ENCODE measurements around the gene BRIX1.
A peak's percentile ranks its signal among the peaks of the same experiment; 100 is the strongest.
"Not testable (repeated sequence)": the region's sequence is repeated elsewhere in the genome, so short reads cannot be mapped to it uniquely, and the experiment has no call there.

Gene BRIX1

DNA sequence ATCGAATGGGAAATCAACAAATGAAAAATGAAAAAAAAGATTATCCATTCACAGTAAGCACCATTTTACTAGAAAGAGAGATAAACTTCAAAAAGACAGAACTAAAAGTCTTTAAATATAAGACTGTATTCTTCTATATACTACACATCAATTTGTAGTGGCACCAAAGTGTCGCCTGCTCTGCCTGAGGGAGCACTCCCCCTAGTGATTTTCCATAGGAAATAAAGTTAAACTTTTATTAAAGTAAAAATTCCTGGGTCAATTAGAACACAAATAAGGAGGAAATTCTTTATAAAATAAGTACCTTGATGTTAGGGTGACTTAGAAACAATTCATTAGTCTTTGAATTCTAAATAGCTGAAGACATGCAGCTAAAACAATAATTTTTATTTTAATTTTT, 9.9 kb upstream of the BRIX1 start:
- H3K4me3 ChIP-seq (ENCODE audit: low read depth, low read length) = no peak overlapping the region
- no peak for DNase-seq (ENCODE audit: low read depth)

DNA sequence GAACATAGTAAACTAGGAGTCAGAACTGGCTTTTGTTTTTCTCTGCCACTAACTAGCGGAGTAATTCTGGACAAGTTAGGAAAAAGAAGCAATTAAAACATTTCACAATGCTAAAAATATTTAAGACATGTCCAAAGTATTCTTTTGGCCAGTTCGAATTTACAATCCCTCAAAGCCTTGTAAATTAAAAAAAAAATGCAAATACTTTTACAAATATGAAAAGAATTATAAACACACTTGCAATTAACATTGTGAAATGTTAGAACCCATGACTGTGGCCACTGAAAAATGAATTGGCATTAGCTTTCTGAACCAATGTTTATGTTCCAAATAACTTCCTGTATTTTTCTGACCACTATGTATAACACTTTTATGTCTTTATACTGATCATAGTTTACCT, 2.4 kb upstream of the BRIX1 start:
- DNase-seq (ENCODE audit: low read depth) = no peak
- H3K4me3 ChIP-seq (ENCODE audit: low read depth, low read length) = no peak overlapping the region

- DNase-seq (ENCODE audit: low read depth) = no peak
- H3K4me3 ChIP-seq (ENCODE audit: low read depth, low read length) = peak overlapping the region; percentile 100
Measured at GRCh38 chr5:34914671-34915138, 806 bp upstream of the BRIX1 start.

DNA sequence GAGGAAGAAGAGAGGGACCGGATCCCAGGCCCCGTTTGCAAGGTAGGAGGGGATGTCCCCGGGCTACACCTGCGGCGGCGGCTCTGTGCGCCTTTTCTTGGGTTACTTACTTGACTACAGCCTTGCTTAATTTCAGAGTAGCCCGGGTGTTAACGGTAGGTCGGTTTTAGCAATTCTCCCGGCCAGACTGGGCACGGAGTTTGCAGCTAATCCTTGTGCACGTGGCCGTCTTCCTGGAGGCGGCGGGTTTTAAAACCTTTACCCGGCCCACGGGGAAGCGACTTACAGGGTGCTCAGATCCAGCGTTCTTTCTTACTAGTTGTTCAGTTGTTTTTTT, 313 bp downstream of the BRIX1 start:
- DNase-seq (ENCODE audit: low read depth) = no peak
- H3K4me3 ChIP-seq (ENCODE audit: low read depth, low read length) = peak overlapping the region; percentile 100

GRCh38 chr5:34916518-34916917, 1.0 kb downstream of the BRIX1 start:
- no peak for DNase-seq (ENCODE audit: low read depth)
- peak overlapping the region; percentile 100 for H3K4me3 ChIP-seq (ENCODE audit: low read depth, low read length)

DNA sequence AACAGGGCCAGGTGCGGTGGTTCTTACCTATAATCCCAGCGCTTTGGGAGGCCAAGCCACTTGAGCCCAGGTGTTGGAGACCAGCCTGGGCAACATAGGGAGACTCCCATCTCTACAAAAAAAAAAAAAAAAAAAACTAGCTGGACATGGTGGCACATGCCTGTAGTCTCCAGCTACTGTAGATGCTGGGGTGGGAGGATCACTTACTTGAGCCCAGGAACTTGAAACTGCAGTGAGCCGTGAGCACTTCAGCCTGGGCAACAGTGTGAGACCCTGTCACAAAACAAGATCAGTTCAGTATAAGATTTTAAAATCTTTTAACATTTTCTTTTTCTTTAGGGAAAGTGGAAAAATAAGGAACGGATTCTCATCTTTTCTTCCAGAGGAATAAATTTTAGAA, 2.5 kb downstream of the BRIX1 start:
- no peak overlapping the region for H3K4me3 ChIP-seq (ENCODE audit: low read depth, low read length)
- no peak for DNase-seq (ENCODE audit: low read depth)

- no peak for DNase-seq (ENCODE audit: low read depth)
- no peak overlapping the region for H3K4me3 ChIP-seq (ENCODE audit: low read depth, low read length)
Measured at GRCh38 chr5:34919077-34919476, 3.6 kb downstream of the BRIX1 start.

GRCh38 chr5:34923256-34923655, 7.7 kb downstream of the BRIX1 start:
- not testable (repeated sequence) for DNase-seq (ENCODE audit: low read depth); H3K4me3 ChIP-seq (ENCODE audit: low read depth, low read length)

DNA sequence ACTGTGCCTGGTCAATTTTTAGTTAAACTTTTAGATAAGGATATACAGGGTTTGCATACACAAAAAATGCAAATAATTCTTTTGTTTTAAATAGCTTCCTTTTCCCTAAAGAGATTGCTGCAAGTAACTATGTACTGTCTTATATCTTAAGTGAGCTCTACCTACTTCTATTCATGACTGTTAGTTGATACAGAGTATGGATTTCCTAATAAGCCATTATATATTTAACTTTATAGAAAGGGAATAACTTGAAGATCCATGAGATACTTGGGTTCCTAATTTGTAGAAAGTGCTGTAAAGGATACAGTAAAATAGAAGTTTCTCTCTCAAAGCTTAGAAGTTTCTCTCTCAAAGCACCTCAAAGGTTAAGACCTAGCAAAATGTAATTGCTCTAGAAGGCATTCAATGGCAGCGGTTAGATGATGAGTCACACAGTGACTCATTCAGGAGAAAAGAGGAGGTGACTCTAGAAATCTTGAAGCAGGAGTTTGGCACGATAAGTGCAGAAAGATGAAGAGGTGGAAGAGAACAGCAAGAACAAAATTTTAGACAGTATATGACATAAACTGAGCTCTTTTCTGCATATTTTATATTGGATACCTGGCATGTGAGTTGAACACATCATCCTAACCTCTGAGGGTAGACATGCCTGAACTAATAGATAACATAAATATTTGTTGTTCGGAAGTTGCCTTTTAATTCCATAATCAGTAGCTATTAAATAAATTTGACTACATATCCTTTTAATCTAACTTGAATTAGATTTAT, 8.4 kb downstream of the BRIX1 start:
- no peak overlapping the region for H3K4me3 ChIP-seq (ENCODE audit: low read depth, low read length)
- peak; percentile 58 for DNase-seq (ENCODE audit: low read depth)

DNA sequence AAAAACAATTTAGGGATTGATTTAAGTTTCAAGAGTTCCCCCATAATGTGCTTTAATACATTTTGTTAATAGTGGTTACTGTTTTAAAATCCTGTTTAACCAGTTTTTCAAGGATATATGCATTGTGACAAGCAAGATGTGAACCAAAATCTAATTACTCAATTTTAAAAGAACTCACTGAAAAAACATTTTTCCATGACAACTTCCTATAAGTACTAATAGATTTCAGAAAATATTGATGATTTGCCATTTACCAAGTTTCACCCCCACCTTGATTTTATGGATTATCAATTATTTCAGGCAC, 8.9 kb downstream of the BRIX1 start:
- no peak for DNase-seq (ENCODE audit: low read depth)
- H3K4me3 ChIP-seq (ENCODE audit: low read depth, low read length) = no peak overlapping the region

GRCh38 chr5:34926318-34926888, 10.9 kb downstream of the BRIX1 start:
- no peak for DNase-seq (ENCODE audit: low read depth)

GRCh38 chr5:34927785-34928184, 12.3 kb downstream of the BRIX1 start:
- no peak overlapping the region for H3K4me3 ChIP-seq (ENCODE audit: low read depth, low read length)
- no peak for DNase-seq (ENCODE audit: low read depth)

More at GRCh38 chr5:34926318-34926888, 10.9 kb downstream of the BRIX1 start:
- no peak overlapping the region for H3K4me3 ChIP-seq (ENCODE audit: low read depth, low read length)

DNA sequence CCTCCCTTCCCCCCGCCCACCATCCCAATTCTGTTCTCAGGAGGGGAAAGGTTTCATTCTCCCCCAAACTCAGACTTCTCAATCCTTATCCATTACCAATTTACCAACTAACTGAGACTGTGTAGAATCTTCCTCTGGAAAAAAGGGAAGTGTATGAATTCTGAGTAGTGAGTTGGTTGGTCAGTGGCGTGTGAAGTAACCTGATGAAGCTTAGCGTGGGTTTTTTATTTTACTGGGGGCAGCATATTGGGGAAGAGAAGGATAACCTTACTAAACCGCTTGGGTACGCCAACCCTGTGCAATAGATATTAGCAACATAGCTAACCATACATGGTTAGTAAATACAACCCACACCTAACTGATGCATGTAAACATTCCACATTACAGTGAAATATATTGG, 12.8 kb downstream of the BRIX1 start:
- DNase-seq (ENCODE audit: low read depth) = no peak
- H3K4me3 ChIP-seq (ENCODE audit: low read depth, low read length) = no peak overlapping the region

DNA sequence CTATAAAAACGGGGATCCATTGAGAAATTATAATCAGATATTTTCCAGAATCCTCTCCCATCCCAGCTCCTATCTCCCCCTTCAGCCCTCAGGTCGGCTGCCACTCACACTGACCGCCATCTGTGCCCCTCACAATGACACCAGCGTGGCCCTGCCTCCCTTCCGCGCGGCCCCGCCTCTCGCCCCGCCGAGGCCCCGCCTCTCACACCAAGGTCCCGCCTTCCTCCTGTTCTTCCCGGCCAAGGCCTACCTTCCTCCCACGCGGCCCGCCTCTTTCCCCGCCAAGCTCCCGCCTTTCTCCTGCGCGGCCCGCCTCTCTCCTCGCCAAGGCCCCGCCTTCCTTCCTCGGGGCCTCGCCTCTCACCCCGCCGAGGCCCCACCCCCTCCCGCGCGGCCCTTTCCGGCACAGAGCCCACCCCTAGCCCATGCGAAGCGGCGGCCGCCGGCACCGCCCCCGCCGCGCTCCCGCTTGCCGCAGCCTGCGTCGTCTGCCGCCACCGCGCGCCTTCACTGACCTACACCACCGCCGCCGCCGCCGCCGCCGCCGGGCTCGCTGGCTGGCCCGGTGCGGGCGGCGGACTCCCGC, 13.7 kb downstream of the BRIX1 start, which contains the start of gene DNAJC21:
Gene DNAJC21 (plus strand): TSS at position 426 of the 586 bp plus-strand sequence. CDS start 261 bp downstream, outside the sequence.
- peak; percentile 91 for DNase-seq (ENCODE audit: low read depth)
- H3K4me3 ChIP-seq (ENCODE audit: low read depth, low read length) = peak within 1 kb of the TSS; percentile 83

GRCh38 chr5:34929720-34930461, 14.4 kb downstream of the BRIX1 start:
- H3K4me3 ChIP-seq (ENCODE audit: low read depth, low read length) = peak overlapping the region; percentile 83
- DNase-seq (ENCODE audit: low read depth) = peak; percentile 49

- no peak for DNase-seq (ENCODE audit: low read depth)
- H3K4me3 ChIP-seq (ENCODE audit: low read depth, low read length) = peak overlapping the region; percentile 83
Measured at GRCh38 chr5:34930462-34930844, 14.9 kb downstream of the BRIX1 start.

DNA sequence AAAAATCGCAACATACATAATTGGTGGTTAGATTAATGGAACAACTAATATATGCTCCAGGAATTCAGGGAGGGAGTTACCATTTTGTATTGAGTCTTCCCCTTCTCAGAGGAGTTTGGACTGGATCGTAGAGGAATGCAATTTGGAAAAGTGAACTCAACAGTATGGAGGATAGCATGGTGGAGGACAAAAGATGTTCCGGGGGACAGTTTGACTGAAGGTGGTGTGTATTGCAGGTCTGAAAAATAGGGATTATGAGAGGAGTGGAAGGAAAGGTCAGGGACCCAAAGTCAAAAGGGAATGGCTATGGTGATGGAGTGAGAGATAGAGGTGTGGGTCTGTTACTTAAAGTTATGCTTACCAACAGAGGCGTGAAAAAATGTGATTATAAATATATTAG, 15.4 kb downstream of the BRIX1 start:
- H3K4me3 ChIP-seq (ENCODE audit: low read depth, low read length) = peak overlapping the region; percentile 83
- no peak for DNase-seq (ENCODE audit: low read depth)

GRCh38 chr5:34932947-34933346, 17.4 kb downstream of the BRIX1 start:
- DNase-seq (ENCODE audit: low read depth) = no peak
- H3K4me3 ChIP-seq (ENCODE audit: low read depth, low read length) = no peak overlapping the region

- DNase-seq (ENCODE audit: low read depth) = no peak
- no peak overlapping the region for H3K4me3 ChIP-seq (ENCODE audit: low read depth, low read length)
Measured at GRCh38 chr5:34941936-34942335, 26.4 kb downstream of the BRIX1 start.

GRCh38 chr5:34944044-34944443, 28.5 kb downstream of the BRIX1 start:
- no peak for DNase-seq (ENCODE audit: low read depth)
- H3K4me3 ChIP-seq (ENCODE audit: low read depth, low read length) = no peak overlapping the region

Data from skeletal muscle cell (primary cell).